ENCODE data around the gene TP53INP2. TPM values are rescaled to one million over a fixed set of nuclear protein-coding genes. Genes with fewer than 3 reads are reported as not detected.
"Not testable (repeated sequence)": the region's sequence is repeated elsewhere in the genome, so short reads cannot be mapped to it uniquely, and the experiment has no call there.

TP53INP2 gene
- total RNA-seq, 8 experiments from 2014 or later, result 3.7 to 15.3 (median 11.0) TPM

GRCh38 chr20:34708621-34709043 is 4.5 kb downstream of the TP53INP2 start:
- peaks cover 13 to 15% of the 10 kb centered on the region in 2 donors for H3K4me1 ChIP-seq (replicated peaks in 1 of 2)
- peak overlapping the region; percentile 30 to 59 (median 43) for H3K4me3 ChIP-seq
- WGBS, 10 experiments, result 40% methylated on average over 1 of the region's 22 CpGs; no CpG with 5 or more reads in 9 of the 10 experiments
- ATAC-seq (replicated peaks in 6 of 8), result peak in 7 of 8 experiments; percentile 0 to 11 (median 1)
- peak overlapping the region; percentile 91 to 93 for H3K27ac ChIP-seq
- in situ Hi-C loops (cut with MboI; ENCODE audit: low pct_unique_long_range_greater_than_20kb in 2 of 9, low sequenced_read_pairs in 9 of 9, unreplicated experiment in 9 of 9), result loop anchor here in 2 of 9 experiments (25.0 kb wide), 2 partner anchors 171 to 396 kb away; partner anchors contain the start of gene AHCY (in 1 of the 2)

GRCh38 chr20:34709044-34709830 is 5.1 kb downstream of the TP53INP2 start:
- peaks cover 13 to 15% of the 10 kb centered on the region in 2 donors for H3K4me1 ChIP-seq (replicated peaks in 1 of 2)
- in situ Hi-C loops (cut with MboI; ENCODE audit: low pct_unique_long_range_greater_than_20kb in 2 of 9, low sequenced_read_pairs in 9 of 9, unreplicated experiment in 9 of 9), result loop anchor here in 2 of 9 experiments (25.0 kb wide), 2 partner anchors 172 to 397 kb away; partner anchors contain the start of gene AHCY (in 1 of the 2)
- peak overlapping the region; percentile 91 to 93 for H3K27ac ChIP-seq
- WGBS, 10 experiments, result 0% methylated on average over 1 of the region's 64 CpGs; no CpG with 5 or more reads in 9 of the 10 experiments
- ATAC-seq (replicated peaks in 6 of 8), result peak; percentile 54 to 74 (median 70)
- H3K4me3 ChIP-seq, result peak overlapping the region; percentile 30 to 59 (median 43)

DNA sequence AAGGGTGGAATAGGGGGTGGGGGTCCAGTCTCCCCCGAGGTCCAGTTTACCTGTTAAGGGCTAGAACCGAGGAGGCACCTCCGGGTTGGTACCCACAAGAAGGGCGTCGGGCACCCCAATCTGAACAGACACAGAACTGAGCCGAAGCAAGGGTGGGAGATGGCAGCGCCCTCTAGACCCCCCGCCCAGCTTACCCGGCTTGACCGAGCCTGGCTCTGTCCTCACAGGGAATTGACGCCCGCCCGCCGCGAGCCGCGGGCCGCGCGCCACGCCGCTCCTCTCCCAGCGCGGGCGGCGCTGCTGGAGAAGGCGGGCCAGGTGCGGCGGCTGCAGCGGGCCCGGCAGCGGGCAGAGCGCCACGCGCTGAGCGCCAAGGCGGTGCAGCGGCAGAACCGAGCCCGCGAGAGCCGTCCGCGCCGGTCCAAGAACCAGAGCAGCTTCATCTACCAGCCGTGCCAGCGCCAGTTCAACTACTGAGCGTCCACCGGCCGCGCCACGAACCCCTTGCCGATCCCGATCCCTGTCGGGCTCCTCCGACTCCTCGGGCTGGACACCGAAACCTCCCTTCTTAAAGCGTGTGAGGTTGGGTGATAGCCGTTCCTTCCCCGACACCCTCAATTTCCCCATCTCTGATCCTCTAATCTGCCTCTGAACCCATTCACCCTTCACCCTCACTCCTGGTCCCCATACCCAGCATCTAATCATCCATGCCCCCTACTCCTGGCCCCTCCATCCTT is 5.9 kb downstream of the TP53INP2 start:
- peak; percentile 39 to 71 (median 63) for ATAC-seq (replicated peaks in 6 of 8)
- 0 to 22% (median 10%) methylated on average over 2 to 18 of the region's 61 CpGs; no CpG with 5 or more reads in 5 of the 10 experiments for WGBS, 10 experiments
- in situ Hi-C loops (cut with MboI; ENCODE audit: low pct_unique_long_range_greater_than_20kb in 2 of 9, low sequenced_read_pairs in 9 of 9, unreplicated experiment in 9 of 9), result loop anchor here in 2 of 9 experiments (25.0 kb wide), 2 partner anchors 173 to 398 kb away; partner anchors contain the start of gene AHCY (in 1 of the 2)
- Histone ChIP-seq H3K4me3 (peak overlapping the region; percentile 30 to 59 (median 43)), H3K27ac (peak overlapping the region; percentile 91 to 93), H3K4me1 (replicated peaks in 1 of 2) (peaks cover 13% of the 10 kb centered on the region in 2 donors)

DNA sequence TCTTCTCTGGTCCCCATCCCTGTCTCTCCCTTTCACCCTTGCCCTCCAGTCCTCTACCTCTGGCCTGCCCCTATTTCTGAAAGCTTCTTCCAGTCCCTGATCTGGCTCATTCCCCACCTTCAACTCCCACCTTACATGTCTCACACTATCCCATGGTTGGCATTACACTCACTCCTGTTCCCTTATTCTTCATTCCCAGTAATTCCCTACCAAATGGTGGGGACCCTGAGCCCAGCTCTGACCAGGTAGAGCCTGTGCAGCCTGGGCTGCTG is 6.4 kb downstream of the TP53INP2 start:
- ATAC-seq (replicated peaks in 6 of 8), result no peak
- in situ Hi-C loops (cut with MboI; ENCODE audit: low pct_unique_long_range_greater_than_20kb in 2 of 9, low sequenced_read_pairs in 9 of 9, unreplicated experiment in 9 of 9), result loop anchor here in 2 of 9 experiments (25.0 kb wide), 2 partner anchors 173 to 398 kb away; partner anchors contain the start of gene AHCY (in 1 of the 2)
- H3K27ac ChIP-seq, result peak overlapping the region in 1 of 2 donors; percentile 93
- peaks cover 8 to 9% of the 10 kb centered on the region in 2 donors for H3K4me1 ChIP-seq (replicated peaks in 1 of 2)
- peak overlapping the region in 4 of 5 donors; percentile 38 to 59 (median 50) for H3K4me3 ChIP-seq

DNA sequence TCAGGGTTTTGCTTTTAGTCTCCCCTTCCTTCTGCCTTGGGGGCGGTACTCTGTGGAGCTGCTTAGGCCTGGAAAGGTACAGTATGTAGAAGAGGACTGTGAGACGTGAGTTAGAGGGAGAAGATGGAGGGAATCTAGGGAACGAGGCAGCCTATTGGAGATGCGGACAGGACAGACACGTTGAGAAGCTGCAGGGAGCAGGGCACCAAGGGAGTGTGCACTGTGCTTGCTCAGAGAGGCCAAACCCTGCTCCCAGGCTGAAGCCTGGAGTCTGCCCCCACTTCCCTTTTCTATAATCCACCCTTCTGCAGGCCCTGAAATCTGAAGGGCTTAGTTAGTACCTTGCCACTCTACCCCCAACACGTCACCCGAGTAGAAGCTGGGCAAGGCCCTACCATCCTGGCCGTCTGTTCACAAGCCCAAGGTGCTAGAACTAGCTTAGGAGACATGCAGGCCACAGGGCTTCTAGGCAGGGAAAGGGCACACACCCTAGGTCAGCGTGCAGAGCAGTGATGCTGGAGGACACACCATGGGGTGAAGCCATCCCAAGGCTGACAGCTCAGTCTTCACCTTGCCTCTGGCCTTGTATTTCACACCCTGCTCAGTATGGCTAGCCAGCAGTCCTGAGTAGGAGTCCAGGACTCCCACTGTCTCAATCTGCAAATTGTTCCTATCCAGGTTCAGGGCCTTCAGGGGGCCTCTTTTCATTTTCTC is 6.9 kb downstream of the TP53INP2 start:
- H3K27ac ChIP-seq, result no peak overlapping the region
- H3K4me1 ChIP-seq (replicated peaks in 1 of 2), result peaks cover 7 to 9% of the 10 kb centered on the region in 2 donors
- WGBS, 10 experiments, result 40 to 100% (median 92%) methylated on average over 1 to 2 of the region's 9 CpGs; no CpG with 5 or more reads in 4 of the 10 experiments
- ATAC-seq (replicated peaks in 6 of 8), result no peak
- in situ Hi-C loops (cut with MboI; ENCODE audit: low pct_unique_long_range_greater_than_20kb in 2 of 9, low sequenced_read_pairs in 9 of 9, unreplicated experiment in 9 of 9), result loop anchor here in 2 of 9 experiments (25.0 kb wide), 2 partner anchors 174 to 399 kb away; partner anchors contain the start of gene AHCY (in 1 of the 2)
- H3K4me3 ChIP-seq, result no peak overlapping the region

GRCh38 chr20:34711813-34712430 is 7.8 kb downstream of the TP53INP2 start:
- Histone ChIP-seq H3K27ac (no peak overlapping the region), H3K4me1 (replicated peaks in 1 of 2) (peaks cover 7 to 9% of the 10 kb centered on the region in 2 donors), H3K4me3 (no peak overlapping the region)
- ATAC-seq (replicated peaks in 6 of 8), result no peak
- WGBS, 10 experiments, result 80 to 100% (median 100%) methylated on average over 1 to 3 of the region's 3 CpGs; no CpG with 5 or more reads in 5 of the 10 experiments
- in situ Hi-C loops (cut with MboI; ENCODE audit: low pct_unique_long_range_greater_than_20kb in 2 of 9, low sequenced_read_pairs in 9 of 9, unreplicated experiment in 9 of 9), result loop anchor here in 2 of 9 experiments (25.0 kb wide), 2 partner anchors 175 to 400 kb away; partner anchors contain the start of gene AHCY (in 1 of the 2)

DNA sequence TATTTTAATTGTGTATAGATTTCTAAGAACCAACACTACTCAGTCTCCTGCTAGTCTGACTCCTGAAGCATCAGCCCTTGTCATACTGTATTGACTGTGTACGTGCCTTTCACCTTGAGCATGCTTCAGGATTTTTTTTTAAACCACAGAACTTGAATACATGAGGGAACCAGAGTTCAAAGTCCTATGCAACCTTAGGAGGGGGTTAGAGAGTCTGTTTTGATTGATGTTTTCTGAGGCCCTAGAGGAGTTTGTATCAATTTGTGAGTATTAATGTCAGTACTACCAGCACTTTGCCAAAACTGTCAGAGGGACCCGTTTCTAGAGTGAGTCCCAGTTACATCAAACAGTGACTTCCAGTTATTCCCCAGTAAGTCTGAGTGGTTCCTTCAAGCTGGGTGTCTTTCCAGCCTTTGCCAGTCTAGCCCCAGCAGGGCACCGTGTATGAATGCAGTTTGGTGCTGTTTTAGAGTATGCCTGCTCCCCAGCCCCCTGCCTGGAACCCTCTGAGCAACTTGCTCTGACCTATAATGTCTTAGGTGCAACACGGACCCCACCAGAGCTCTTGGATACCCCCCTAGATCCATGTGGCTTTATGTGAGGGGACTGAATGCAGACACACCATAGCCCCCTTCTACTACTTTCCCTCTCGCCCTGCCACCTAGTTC is 8.5 kb downstream of the TP53INP2 start:
- Histone ChIP-seq H3K27ac (no peak overlapping the region), H3K4me3 (no peak overlapping the region), H3K4me1 (replicated peaks in 1 of 2) (peaks cover 7 to 9% of the 10 kb centered on the region in 2 donors)
- in situ Hi-C loops (cut with MboI; ENCODE audit: low pct_unique_long_range_greater_than_20kb in 2 of 9, low sequenced_read_pairs in 9 of 9, unreplicated experiment in 9 of 9), result loop anchor here in 2 of 9 experiments (25.0 kb wide), 2 partner anchors 175 to 400 kb away; partner anchors contain the start of gene AHCY (in 1 of the 2)
- ATAC-seq (replicated peaks in 6 of 8), result no peak
- WGBS, 10 experiments, result 50 to 100% (median 91%) methylated on average over 1 to 4 of the region's 5 CpGs; no CpG with 5 or more reads in 4 of the 10 experiments

DNA sequence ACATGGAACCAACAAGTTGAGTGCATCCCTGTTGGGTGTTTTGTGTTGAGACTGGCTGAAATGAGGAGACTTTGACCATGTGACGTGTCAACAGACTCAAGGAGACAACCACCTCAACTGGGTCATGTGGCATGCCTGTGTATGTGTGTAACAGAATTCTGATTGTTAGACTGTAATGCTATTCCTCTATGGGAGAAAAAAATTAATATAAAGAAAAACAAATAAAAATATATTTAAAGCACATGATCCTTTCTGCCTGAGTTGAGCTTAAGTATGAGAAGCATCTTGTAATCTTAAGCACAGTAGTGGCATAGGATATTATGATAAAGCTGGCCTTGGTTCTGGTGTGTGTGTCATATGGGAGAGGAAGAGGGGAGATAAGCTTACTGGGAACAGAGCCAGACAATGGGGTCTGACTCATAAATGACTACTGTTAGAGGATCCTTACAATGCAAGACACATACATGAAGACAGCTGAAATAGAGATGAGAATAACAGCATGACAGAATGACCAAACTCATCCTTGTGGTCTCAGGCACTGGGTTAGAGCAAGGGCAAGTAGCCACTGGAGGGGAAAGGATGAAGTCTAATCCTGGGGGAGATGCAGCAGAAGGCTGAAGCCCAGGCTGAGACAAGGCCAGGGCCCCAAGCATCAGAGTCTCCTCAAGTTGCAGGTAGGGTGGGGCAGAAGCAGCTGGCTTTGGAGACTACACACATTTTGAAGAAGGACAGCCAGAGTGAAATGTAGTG is 9.2 kb downstream of the TP53INP2 start:
- no peak overlapping the region for H3K27ac ChIP-seq
- WGBS, 10 experiments, result 60 to 100% (median 100%) methylated on average over 1 of the region's 1 CpG; no CpG with 5 or more reads in 5 of the 10 experiments
- peaks cover 7 to 9% of the 10 kb centered on the region in 2 donors for H3K4me1 ChIP-seq (replicated peaks in 1 of 2)
- H3K4me3 ChIP-seq, result no peak overlapping the region
- ATAC-seq (replicated peaks in 6 of 8), result peak in 3 of 8 experiments; percentile 4 to 22 (median 7)
- in situ Hi-C loops (cut with MboI; ENCODE audit: low pct_unique_long_range_greater_than_20kb in 2 of 9, low sequenced_read_pairs in 9 of 9, unreplicated experiment in 9 of 9), result loop anchor here in 2 of 9 experiments (25.0 kb wide), 2 partner anchors 176 to 401 kb away; partner anchors contain the start of gene AHCY (in 1 of the 2)

- H3K4me3 ChIP-seq; H3K27ac ChIP-seq; ATAC-seq (replicated peaks in 6 of 8); H3K4me1 ChIP-seq (replicated peaks in 1 of 2): not testable (repeated sequence)
- WGBS, 10 experiments, result 74 to 100% (median 96%) methylated on average over 1 to 10 of the region's 10 CpGs; no CpG with 5 or more reads in 2 of the 10 experiments
- in situ Hi-C loops (cut with MboI; ENCODE audit: low pct_unique_long_range_greater_than_20kb in 2 of 9, low sequenced_read_pairs in 9 of 9, unreplicated experiment in 9 of 9), result loop anchor here in 2 of 9 experiments (25.0 kb wide), 2 partner anchors 177 to 402 kb away; partner anchors contain the start of gene AHCY (in 1 of the 2)
Observed at GRCh38 chr20:34713944-34714515, 9.9 kb downstream of the TP53INP2 start.

DNA sequence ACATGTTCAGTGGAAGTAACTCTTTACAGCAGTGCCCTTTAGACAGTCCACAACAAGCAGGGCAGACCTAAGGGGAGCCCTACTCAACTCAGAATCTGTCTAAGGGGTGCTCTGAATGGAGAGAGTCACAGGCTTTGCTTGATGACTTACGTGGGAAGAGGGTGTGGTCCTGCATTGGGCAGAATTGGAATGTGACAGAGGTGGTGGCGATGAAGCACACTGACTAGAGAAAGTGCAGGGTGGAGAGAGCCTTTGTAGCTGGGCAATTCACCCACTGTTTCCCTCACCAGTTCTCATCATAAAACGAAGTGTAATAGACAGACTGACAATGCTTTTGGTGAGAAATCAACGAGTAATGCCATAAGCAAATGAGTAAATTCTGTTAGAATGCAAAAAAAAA is 11.2 kb downstream of the TP53INP2 start:
- H3K27ac ChIP-seq, result no peak overlapping the region
- H3K4me3 ChIP-seq, result no peak overlapping the region
- ATAC-seq (replicated peaks in 6 of 8), result peak in 2 of 8 experiments; percentile 40 to 47
- in situ Hi-C loops (cut with MboI; ENCODE audit: low pct_unique_long_range_greater_than_20kb in 2 of 9, low sequenced_read_pairs in 9 of 9, unreplicated experiment in 9 of 9), result loop anchor here in 2 of 9 experiments (25.0 kb wide), 2 partner anchors 178 to 403 kb away; partner anchors contain the start of gene AHCY (in 1 of the 2)
- peaks cover 5 to 7% of the 10 kb centered on the region in 2 donors for H3K4me1 ChIP-seq (replicated peaks in 1 of 2)
- 27 to 97% (median 92%) methylated on average over 1 to 4 of the region's 4 CpGs; no CpG with 5 or more reads in 3 of the 10 experiments for WGBS, 10 experiments

All from motor neuron (in vitro differentiated cells).